Midbrain (tissue), 1 donor: ENCODE data around the gene CAMKK2.

Experiments
- DNase-seq: peaks from one replicate; lab custom pipeline; 2025; lab: John Stamatoyannopoulos, UW

The CAMKK2 gene

GRCh38 chr12:121196902-121197301 lies 99.6 kb downstream of the CAMKK2 start:
- no peak for DNase-seq

GRCh38 chr12:121191151-121191550 lies 105.4 kb downstream of the CAMKK2 start:
- DNase-seq: no peak

GRCh38 chr12:121190523-121191031 lies 105.9 kb downstream of the CAMKK2 start:
- no peak for DNase-seq

GRCh38 chr12:121189619-121190155 lies 106.8 kb downstream of the CAMKK2 start:
- no peak for DNase-seq

DNA sequence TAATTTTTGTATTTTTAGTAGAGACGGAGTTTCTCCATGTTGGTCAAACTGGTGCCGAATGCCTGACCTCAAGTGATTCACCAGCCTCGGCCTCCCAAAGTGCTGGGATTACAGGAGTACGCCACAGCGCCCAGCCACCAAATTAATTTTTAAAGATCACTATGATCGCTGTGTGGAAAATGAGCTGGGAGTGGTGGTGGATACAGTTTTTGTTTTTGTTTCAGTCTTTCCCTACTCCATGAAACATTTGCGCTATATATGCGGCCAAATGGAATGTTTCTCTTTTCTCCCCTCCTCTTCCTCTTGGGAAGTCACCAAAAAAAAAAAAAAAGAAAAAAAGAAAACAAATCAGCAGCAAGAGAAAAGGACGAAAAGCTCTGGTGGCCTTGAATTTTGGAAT lies 107.4 kb downstream of the CAMKK2 start:
- no peak for DNase-seq

GRCh38 chr12:121188227-121188626 lies 108.3 kb downstream of the CAMKK2 start:
- no peak for DNase-seq
